GM20000 (cell line): Measurements from ENCODE around the gene TMPRSS4.

Source experiments
- DNase-seq: peaks from one replicate; pipeline ENCODE4 v3.0.0; 2012; ENCODE audit warnings: low spot score
- CTCF ChIP-seq: IDR thresholded peaks from 2 replicates; pipeline ENCODE4 v1.5.1; 2012; ENCODE audit warnings: mild to moderate bottlenecking, control low read depth; ENCODE audit errors: extremely low read depth, missing control alignments

Gene TMPRSS4

GRCh38 chr11:118139578-118139977 lies 62.7 kb downstream of the TMPRSS4 start:
- no peak for TF ChIP-seq CTCF
- no peak for DNase-seq

GRCh38 chr11:118142081-118142480 lies 65.2 kb downstream of the TMPRSS4 start:
- DNase-seq: no peak
- no peak for TF ChIP-seq CTCF

GRCh38 chr11:118142809-118143208 lies 65.9 kb downstream of the TMPRSS4 start:
- TF ChIP-seq CTCF: no peak
- no peak for DNase-seq

- no peak for TF ChIP-seq CTCF
- no peak for DNase-seq
Observed at GRCh38 chr11:118143661-118144185, 66.8 kb downstream of the TMPRSS4 start.

- no peak for TF ChIP-seq CTCF
- no peak for DNase-seq
Observed at GRCh38 chr11:118144301-118145268, 67.7 kb downstream of the TMPRSS4 start.

- TF ChIP-seq CTCF: peak; percentile 76
- peak; percentile 97 for DNase-seq
Observed at GRCh38 chr11:118145285-118146227, 68.7 kb downstream of the TMPRSS4 start.
